ENCODE results near the gene OR2A2. TPM values are rescaled to one million over a fixed set of nuclear protein-coding genes. Genes with fewer than 3 reads are reported as not detected.

The OR2A2 gene
- total and polyA plus RNA-seq, 4 experiments from 2014 or later = not detected

GRCh38 chr7:144137501-144137900 lies 28.1 kb downstream of the OR2A2 start:
- POLR2A ChIA-PET (ENCODE audit: partially characterized antibody) = no interaction called here
- H3K27ac Mint-ChIP-seq = no peak overlapping the region
- intact Hi-C loops (cut with micrococcal nuclease) = no loop called here
- Histone ChIP-seq H3K4me1 (ENCODE audit: insufficient read depth, low read length) (no peaks in the 10 kb centered on the region), H3K9me3 (ENCODE audit: control insufficient read depth in 1 of 2, low read length in 2 of 2) (no peaks in the 10 kb centered on the region), H3K4me3 (ENCODE audit: low read length in 2 of 2) (no peak overlapping the region), H3K27me3 (ENCODE audit: insufficient read depth, low read length) (no peaks in the 10 kb centered on the region), H3K27ac (ENCODE audit: low read depth, low read length) (no peak overlapping the region), H3K36me3 (ENCODE audit: insufficient read depth, low read length) (no peaks in the 10 kb centered on the region)
- no peaks in the 10 kb centered on the region for H3K36me3 Mint-ChIP-seq
- no peaks in the 10 kb centered on the region for H3K9me3 Mint-ChIP-seq
- no peak overlapping the region for H3K4me3 Mint-ChIP-seq
- no peaks in the 10 kb centered on the region for H3K4me1 Mint-ChIP-seq
- H3K27me3 Mint-ChIP-seq = no peaks in the 10 kb centered on the region
- CTCF ChIA-PET (ENCODE audit: partially characterized antibody) = no interaction called here
- no peak for DNase-seq

- peaks cover 0 to 3% of the 10 kb centered on the region in 2 donors for H3K36me3 Mint-ChIP-seq
- H3K4me1 Mint-ChIP-seq = no peaks in the 10 kb centered on the region
- H3K9me3 Mint-ChIP-seq = peaks cover 0 to 17% (median 6%) of the 10 kb centered on the region in 8 donors
- Histone ChIP-seq H3K4me1 (ENCODE audit: insufficient read depth, low read length) (no peaks in the 10 kb centered on the region), H3K27me3 (ENCODE audit: insufficient read depth, low read length) (no peaks in the 10 kb centered on the region), H3K9me3 (ENCODE audit: control insufficient read depth in 1 of 2, low read length in 2 of 2) (no peaks in the 10 kb centered on the region), H3K36me3 (ENCODE audit: insufficient read depth, low read length) (no peaks in the 10 kb centered on the region), H3K4me3 (ENCODE audit: low read length in 2 of 2) (no peak overlapping the region), H3K27ac (ENCODE audit: low read depth, low read length) (no peak overlapping the region)
- no peak overlapping the region for H3K27ac Mint-ChIP-seq
- intact Hi-C loops (cut with micrococcal nuclease) = no loop called here
- ChIA-PET CTCF (ENCODE audit: partially characterized antibody) (no interaction called here), POLR2A (ENCODE audit: partially characterized antibody) (no interaction called here)
- no peak for DNase-seq
- no peak overlapping the region for H3K4me3 Mint-ChIP-seq
- H3K27me3 Mint-ChIP-seq = peaks cover 1 to 3% of the 10 kb centered on the region in 2 donors
Measured at GRCh38 chr7:144142187-144142586, 32.8 kb downstream of the OR2A2 start.

GRCh38 chr7:144144426-144144825 lies 35.0 kb downstream of the OR2A2 start:
- ChIA-PET CTCF (ENCODE audit: partially characterized antibody) (no interaction called here), POLR2A (ENCODE audit: partially characterized antibody) (no interaction called here)
- Histone ChIP-seq H3K27ac (ENCODE audit: low read depth, low read length) (no peak overlapping the region), H3K36me3 (ENCODE audit: insufficient read depth, low read length) (no peaks in the 10 kb centered on the region), H3K27me3 (ENCODE audit: insufficient read depth, low read length) (no peaks in the 10 kb centered on the region), H3K4me1 (ENCODE audit: insufficient read depth, low read length) (no peaks in the 10 kb centered on the region), H3K4me3 (ENCODE audit: low read length in 2 of 2) (no peak overlapping the region), H3K9me3 (ENCODE audit: control insufficient read depth in 1 of 2, low read length in 2 of 2) (no peaks in the 10 kb centered on the region)
- Mint-ChIP-seq H3K27me3 (peaks cover 4 to 5% of the 10 kb centered on the region in 2 donors), H3K4me3 (no peak overlapping the region), H3K27ac (no peak overlapping the region), H3K4me1 (no peaks in the 10 kb centered on the region), H3K36me3 (peaks cover 10 to 13% of the 10 kb centered on the region in 2 donors), H3K9me3 (peaks cover 6 to 39% (median 20%) of the 10 kb centered on the region in 8 donors)
- DNase-seq = no peak
- intact Hi-C loops (cut with micrococcal nuclease) = no loop called here

- Histone ChIP-seq H3K36me3 (ENCODE audit: insufficient read depth, low read length) (no peaks in the 10 kb centered on the region), H3K27me3 (ENCODE audit: insufficient read depth, low read length) (no peaks in the 10 kb centered on the region), H3K4me1 (ENCODE audit: insufficient read depth, low read length) (no peaks in the 10 kb centered on the region), H3K4me3 (ENCODE audit: low read length in 2 of 2) (no peak overlapping the region), H3K9me3 (ENCODE audit: control insufficient read depth in 1 of 2, low read length in 2 of 2) (no peaks in the 10 kb centered on the region), H3K27ac (ENCODE audit: low read depth, low read length) (no peak overlapping the region)
- Mint-ChIP-seq H3K4me3 (no peak overlapping the region), H3K27ac (no peak overlapping the region), H3K4me1 (no peaks in the 10 kb centered on the region), H3K27me3 (peaks cover 5 to 15% of the 10 kb centered on the region in 2 donors), H3K36me3 (peaks cover 10 to 13% of the 10 kb centered on the region in 2 donors), H3K9me3 (peaks cover 6 to 57% (median 36%) of the 10 kb centered on the region in 8 donors)
- DNase-seq = no peak
- ChIA-PET CTCF (ENCODE audit: partially characterized antibody) (no interaction called here), POLR2A (ENCODE audit: partially characterized antibody) (no interaction called here)
- intact Hi-C loops (cut with micrococcal nuclease) = no loop called here
Measured at GRCh38 chr7:144148224-144148827, 38.9 kb downstream of the OR2A2 start.

GRCh38 chr7:144158861-144159260 lies 49.5 kb downstream of the OR2A2 start:
- no peak overlapping the region for H3K4me3 Mint-ChIP-seq
- Histone ChIP-seq H3K4me3 (ENCODE audit: low read length in 2 of 2) (no peak overlapping the region), H3K4me1 (ENCODE audit: insufficient read depth, low read length) (no peaks in the 10 kb centered on the region), H3K36me3 (ENCODE audit: insufficient read depth, low read length) (no peaks in the 10 kb centered on the region), H3K9me3 (ENCODE audit: control insufficient read depth in 1 of 2, low read length in 2 of 2) (no peaks in the 10 kb centered on the region), H3K27ac (ENCODE audit: low read depth, low read length) (no peak overlapping the region), H3K27me3 (ENCODE audit: insufficient read depth, low read length) (no peaks in the 10 kb centered on the region)
- CTCF ChIA-PET (ENCODE audit: partially characterized antibody) = no interaction called here
- H3K4me1 Mint-ChIP-seq = no peaks in the 10 kb centered on the region
- no peak for DNase-seq
- POLR2A ChIA-PET (ENCODE audit: partially characterized antibody) = no interaction called here
- no peaks in the 10 kb centered on the region for H3K36me3 Mint-ChIP-seq
- no peak overlapping the region for H3K27ac Mint-ChIP-seq
- no peaks in the 10 kb centered on the region for H3K9me3 Mint-ChIP-seq
- intact Hi-C loops (cut with micrococcal nuclease) = no loop called here
- H3K27me3 Mint-ChIP-seq = peaks cover 8 to 15% of the 10 kb centered on the region in 2 donors

Other genes with a start within 250 kb of the OR2A2 start
- 10 to 100 TPM; 20.9 to 23.1 TPM for gene TCAF1, start 207.4 kb upstream of the OR2A2 start, total RNA-seq
- 10 to 100 TPM; 10.2 to 11.5 TPM for gene TCAF1, start 207.4 kb upstream of the OR2A2 start, polyA plus RNA-seq
- gene OR2F2, start 174.3 kb upstream of the OR2A2 start, total RNA-seq = not detected
- gene OR2F2, start 174.3 kb upstream of the OR2A2 start, polyA plus RNA-seq = not detected
- not detected for gene OR2F1, start 154.7 kb upstream of the OR2A2 start, total RNA-seq
- not detected for gene OR2F1, start 154.7 kb upstream of the OR2A2 start, polyA plus RNA-seq
- gene OR6B1, start 109.3 kb upstream of the OR2A2 start, total RNA-seq = not detected
- not detected for gene OR6B1, start 109.3 kb upstream of the OR2A2 start, polyA plus RNA-seq
- gene OR2A5, start 60.6 kb upstream of the OR2A2 start, total RNA-seq = not detected
- gene OR2A5, start 60.6 kb upstream of the OR2A2 start, polyA plus RNA-seq = not detected
- not detected for gene OR2A25, start 39.8 kb upstream of the OR2A2 start, total RNA-seq
- not detected for gene OR2A25, start 39.8 kb upstream of the OR2A2 start, polyA plus RNA-seq
- not detected for gene OR2A12, start 23.3 kb upstream of the OR2A2 start, total RNA-seq
- not detected for gene OR2A12, start 23.3 kb upstream of the OR2A2 start, polyA plus RNA-seq
- not detected for gene OR2A14, start 13.6 kb downstream of the OR2A2 start, total RNA-seq
- not detected for gene OR2A14, start 13.6 kb downstream of the OR2A2 start, polyA plus RNA-seq
- 1 to 10 TPM; 5.0 to 5.4 TPM for gene CTAGE4, start 73.9 kb downstream of the OR2A2 start, total RNA-seq
- gene CTAGE4, start 73.9 kb downstream of the OR2A2 start, polyA plus RNA-seq = under 1 TPM in 1 of 2 donors, not detected in 1; 0.08 TPM
- gene ARHGEF35, start 86.2 kb downstream of the OR2A2 start, total RNA-seq = 1 to 10 TPM; 4.8 to 5.2 TPM
- 1 to 10 TPM; 2.0 to 2.8 TPM for gene ARHGEF35, start 86.2 kb downstream of the OR2A2 start, polyA plus RNA-seq
- gene OR2A42, start 130.0 kb downstream of the OR2A2 start, total RNA-seq = not detected
- not detected for gene OR2A42, start 130.0 kb downstream of the OR2A2 start, polyA plus RNA-seq
- 1 to 10 TPM; 3.9 to 4.0 TPM for gene OR2A7, start 155.2 kb downstream of the OR2A2 start, total RNA-seq
- gene OR2A7, start 155.2 kb downstream of the OR2A2 start, polyA plus RNA-seq = under 1 TPM in 1 of 2 donors, not detected in 1; 0.76 TPM
- under 1 TPM in 1 of 2 experiments, not detected in 1; 0.36 TPM for gene CTAGE8, start 159.7 kb downstream of the OR2A2 start, total RNA-seq
- gene CTAGE8, start 159.7 kb downstream of the OR2A2 start, polyA plus RNA-seq = under 1 TPM; 0.39 to 0.45 TPM
- gene OR2A1, start 202.8 kb downstream of the OR2A2 start, total RNA-seq = not detected
- gene OR2A1, start 202.8 kb downstream of the OR2A2 start, polyA plus RNA-seq = under 1 TPM in 1 of 2 donors, not detected in 1; 0.59 TPM
- 10 to 100 TPM in 1 of 2 experiments, 1 to 10 TPM in 1; 9.0 to 12.0 TPM for gene ARHGEF5, start 245.8 kb downstream of the OR2A2 start, total RNA-seq
- 1 to 10 TPM in 1 of 2 donors, not detected in 1; 3.9 TPM for gene ARHGEF5, start 245.8 kb downstream of the OR2A2 start, polyA plus RNA-seq

Data from CD4-positive, alpha-beta memory T cell (primary cell).